ENCODE results near the gene IZUMO1.
"Not testable (repeated sequence)": the region's sequence is repeated elsewhere in the genome, so short reads cannot be mapped to it uniquely, and the experiment has no call there.

Gene IZUMO1

GRCh38 chr19:48735031-48735615 is 11.6 kb downstream of the IZUMO1 start:
- no peak for DNase-seq

- DNase-seq: no peak
Observed at GRCh38 chr19:48734625-48735024, 12.1 kb downstream of the IZUMO1 start.

- DNase-seq: no peak
Observed at GRCh38 chr19:48731452-48731851, 15.3 kb downstream of the IZUMO1 start.

GRCh38 chr19:48728911-48729664 is 17.6 kb downstream of the IZUMO1 start:
- no peak for DNase-seq

GRCh38 chr19:48726556-48726955 is 20.2 kb downstream of the IZUMO1 start:
- no peak for DNase-seq

- DNase-seq: peak; percentile 21
Observed at GRCh38 chr19:48724796-48725753, 21.6 kb downstream of the IZUMO1 start.

- DNase-seq: no peak
Observed at GRCh38 chr19:48722196-48722708, 24.5 kb downstream of the IZUMO1 start.

DNA sequence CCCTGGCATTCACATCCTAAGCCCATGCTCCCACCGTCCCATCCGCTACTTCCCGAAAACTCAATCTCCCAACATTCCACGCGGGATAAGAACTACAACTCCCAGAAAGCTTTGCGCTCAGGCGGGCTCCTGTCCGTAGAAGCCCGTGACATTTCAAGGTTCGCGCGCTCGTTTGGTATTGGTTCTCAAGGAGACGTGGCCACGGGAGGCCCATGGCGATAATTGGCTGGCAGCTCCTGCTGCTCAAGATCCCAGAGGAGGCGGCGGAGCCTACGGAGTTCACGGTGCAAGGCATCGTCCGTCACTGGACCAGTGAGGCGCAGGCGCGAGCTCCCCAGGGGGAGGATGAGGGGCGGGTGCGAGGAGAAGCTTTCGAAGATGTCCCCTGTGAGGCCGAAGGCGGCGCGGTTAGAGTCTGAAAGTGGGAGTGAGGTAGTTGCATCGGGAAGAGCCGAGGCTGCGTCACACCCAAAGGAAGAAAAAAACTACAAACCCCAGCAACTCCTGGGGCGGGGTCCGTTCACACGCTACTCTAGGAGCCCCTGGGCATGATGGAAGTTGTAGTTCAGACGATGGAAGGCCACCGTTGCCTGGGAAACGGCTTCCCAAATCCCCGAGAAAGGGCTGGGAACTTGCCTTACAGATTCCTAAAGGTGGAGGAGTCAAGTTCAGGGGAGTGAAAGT is 26.0 kb downstream of the IZUMO1 start:
- peak; percentile 99 for DNase-seq

DNA sequence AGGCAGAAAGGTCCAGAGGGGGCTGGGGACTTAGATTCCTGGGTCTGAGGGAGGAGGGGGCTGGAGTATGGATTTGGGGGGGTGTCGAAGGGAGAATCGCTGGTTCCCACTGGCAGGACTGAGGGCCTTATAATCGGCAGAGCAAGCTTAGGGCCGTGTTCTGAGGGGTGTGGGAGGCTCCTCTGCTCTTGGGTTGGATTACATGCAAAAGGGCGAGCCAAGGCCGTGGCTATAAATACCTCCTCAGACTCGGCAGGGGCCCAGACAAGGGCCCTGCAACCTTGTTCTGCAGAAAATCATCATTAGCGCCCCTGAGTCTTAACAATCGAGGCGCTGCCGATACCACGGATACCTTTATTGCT is 26.5 kb downstream of the IZUMO1 start:
- no peak for DNase-seq

GRCh38 chr19:48719263-48720171 is 27.2 kb downstream of the IZUMO1 start, which contains the start of gene MAMSTR:
TSS of gene MAMSTR (minus strand) at chr19:48719725. CDS start at chr19:48719031, 694 bp downstream.
- no peak for DNase-seq

DNA sequence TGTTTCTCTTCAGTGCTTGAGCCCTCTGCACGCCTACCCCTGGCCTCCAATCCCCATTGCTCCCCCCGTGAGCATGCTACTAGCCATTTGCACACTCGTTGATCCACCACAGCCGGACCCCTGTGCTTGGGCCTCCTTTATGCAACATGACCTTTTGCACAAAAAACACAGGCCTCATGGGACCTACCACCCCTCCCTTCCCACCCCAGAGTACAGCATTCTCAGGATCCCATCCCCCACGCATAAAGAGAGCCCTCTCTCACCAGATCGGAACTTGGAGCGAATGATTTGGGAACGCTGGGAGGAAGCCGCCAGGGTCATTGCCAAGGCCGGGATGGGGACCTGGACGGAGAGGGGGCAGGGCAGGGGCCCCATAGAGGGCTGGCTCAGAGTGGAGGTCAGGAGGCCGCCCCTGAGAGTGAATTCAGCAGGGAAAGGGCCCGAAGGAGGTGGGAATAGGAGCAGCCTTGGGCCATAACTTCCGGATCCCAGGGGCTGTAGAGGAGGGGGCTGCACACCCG is 27.9 kb downstream of the IZUMO1 start:
- no peak for DNase-seq

GRCh38 chr19:48718106-48718505 is 28.6 kb downstream of the IZUMO1 start:
- not testable (repeated sequence) for DNase-seq

DNA sequence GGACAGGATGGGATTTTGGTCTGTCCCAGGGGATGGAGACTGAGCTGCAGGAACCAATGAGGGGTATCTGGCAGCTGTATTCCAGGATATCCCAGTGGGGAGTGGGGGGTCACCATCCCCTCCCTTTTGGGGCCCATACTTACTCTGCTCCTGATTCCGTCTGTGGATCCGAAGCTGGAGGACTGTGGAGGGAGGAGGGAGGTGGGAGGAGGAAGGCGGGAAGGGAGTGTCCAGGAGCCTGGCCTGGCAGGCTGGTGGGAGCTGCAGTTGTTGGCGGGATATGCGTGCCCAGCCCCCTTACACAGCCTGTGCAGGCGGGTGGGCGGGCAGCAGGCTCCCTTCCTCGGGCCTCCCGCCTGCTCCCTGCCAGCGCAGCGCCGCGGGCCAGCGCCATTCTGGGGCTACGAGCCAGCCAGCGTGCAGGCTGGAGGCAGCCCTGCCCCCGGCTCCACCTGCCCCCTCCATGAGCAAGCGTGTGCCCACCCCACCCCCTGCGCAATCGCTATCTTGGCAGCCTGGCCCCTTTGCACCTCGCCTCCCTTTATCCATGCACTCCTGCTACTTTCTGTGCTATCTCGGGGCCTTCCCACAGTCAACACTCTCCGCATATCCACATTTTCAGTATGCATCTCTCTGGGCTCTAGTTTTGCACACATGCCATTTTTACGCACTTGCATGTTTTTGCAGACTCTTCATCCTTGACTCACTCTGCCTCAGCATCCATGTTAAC is 30.0 kb downstream of the IZUMO1 start:
- peak; percentile 96 for DNase-seq

DNA sequence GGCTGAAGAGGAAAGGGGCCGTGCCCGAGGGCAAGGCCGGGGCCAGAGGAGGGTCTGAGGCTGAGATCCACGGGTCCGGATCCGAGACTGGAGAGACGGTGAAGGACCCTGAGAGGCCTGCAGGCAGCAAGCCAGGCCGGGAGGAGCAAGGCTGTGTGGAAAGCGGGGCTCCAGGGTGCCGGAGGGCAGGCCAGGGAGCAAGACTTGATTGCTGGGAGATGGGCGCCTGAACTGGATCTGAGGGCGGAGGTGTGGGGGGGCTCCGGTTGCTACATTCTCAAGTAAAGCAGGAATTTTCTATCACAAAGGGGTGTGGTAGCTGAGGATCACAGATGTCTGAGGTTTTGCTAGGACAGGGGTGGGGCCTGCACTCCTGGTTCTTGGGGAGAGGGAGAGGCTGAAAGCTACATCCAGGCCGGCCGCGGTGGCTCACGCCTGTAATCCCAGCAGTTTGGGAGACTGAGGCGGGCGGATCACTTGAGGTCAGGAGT is 31.0 kb downstream of the IZUMO1 start:
- no peak for DNase-seq

DNA sequence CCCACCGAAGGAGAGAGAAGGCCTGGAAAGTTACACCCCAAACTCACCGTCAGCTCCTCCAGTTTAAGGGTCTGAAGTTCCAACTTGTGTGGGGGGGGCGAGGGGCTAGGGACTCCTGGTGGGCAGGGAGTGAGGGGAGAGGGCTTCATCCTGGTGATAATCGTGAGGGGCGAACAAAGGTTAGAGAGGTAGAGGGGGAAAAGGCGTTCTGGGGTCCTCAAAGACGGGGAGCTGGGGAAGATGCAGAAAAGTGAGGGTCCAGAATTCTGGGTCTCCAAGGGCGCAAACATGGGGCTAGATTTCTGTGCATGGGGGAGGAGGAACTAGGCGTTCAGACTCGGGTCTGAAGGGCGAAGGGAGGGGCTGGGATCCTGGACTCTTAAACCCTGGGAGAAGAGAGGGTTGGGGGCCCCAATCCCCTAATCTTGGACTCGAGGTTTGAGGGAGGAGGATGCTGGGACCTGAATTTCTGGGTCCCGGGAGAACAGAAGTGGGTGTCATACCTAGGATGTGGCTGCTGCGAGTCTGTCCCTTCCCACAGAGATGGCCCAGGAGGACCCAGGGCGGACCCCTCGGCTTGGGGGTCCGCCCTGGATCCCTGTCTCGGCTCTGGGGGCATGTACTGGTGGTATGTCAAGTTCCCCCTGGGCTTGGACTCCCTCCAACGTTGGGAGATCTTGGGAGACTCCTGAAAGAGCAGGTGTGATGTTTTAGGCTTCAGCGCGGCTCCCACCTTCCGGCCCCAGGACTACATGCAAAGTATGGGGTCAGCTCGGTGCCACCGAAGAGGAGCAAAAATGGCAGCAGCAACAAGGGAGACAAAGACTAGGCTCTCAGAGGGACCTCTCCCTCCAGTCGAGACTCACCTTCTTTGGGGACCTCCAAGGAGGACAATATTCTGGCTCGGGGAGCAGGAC is 31.7 kb downstream of the IZUMO1 start:
- DNase-seq: no peak

DNA sequence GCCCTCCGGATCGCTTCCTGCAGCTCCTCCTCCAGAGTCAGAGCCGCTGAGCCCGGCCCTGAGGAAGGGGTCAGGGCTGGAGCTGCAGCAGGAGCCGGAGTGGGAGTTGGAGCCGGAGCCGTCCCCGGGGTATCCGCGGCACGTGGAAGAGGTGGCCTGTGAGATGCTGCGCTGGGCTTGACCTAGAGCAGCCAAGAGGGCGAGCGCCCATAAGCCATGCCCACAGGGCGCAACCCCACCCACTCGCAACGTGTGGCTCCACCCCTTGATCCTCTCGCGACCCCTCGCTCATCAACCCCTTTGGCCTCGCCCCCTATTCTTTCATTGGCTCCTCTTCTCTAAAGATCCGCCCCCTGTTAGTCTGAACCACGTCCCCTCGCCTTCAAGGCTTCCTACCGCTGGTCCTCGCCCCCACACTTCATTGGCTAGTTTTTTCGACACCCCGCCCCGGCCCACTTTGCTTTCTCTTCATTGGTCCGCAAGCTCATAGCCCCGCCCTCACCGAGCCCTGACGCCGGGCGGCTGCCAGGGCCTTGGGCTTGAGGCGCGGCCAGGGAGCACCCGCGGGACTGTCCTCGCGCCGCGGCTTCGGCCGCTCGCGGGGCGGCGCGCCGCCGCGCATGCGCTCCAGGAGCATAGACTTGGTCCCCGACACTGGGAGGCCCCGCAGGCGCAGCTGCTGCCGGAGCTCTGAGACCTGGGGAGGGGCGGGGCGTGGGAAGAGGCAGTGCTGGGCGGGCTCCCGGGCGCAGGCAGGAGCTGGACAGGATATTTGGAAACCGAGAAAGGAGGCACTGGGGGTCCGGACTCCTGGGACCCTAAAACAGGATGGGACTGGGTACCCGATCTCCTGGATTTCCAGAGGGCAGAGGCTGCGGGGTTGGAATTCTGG is 32.6 kb downstream of the IZUMO1 start:
- no peak for DNase-seq

DNA sequence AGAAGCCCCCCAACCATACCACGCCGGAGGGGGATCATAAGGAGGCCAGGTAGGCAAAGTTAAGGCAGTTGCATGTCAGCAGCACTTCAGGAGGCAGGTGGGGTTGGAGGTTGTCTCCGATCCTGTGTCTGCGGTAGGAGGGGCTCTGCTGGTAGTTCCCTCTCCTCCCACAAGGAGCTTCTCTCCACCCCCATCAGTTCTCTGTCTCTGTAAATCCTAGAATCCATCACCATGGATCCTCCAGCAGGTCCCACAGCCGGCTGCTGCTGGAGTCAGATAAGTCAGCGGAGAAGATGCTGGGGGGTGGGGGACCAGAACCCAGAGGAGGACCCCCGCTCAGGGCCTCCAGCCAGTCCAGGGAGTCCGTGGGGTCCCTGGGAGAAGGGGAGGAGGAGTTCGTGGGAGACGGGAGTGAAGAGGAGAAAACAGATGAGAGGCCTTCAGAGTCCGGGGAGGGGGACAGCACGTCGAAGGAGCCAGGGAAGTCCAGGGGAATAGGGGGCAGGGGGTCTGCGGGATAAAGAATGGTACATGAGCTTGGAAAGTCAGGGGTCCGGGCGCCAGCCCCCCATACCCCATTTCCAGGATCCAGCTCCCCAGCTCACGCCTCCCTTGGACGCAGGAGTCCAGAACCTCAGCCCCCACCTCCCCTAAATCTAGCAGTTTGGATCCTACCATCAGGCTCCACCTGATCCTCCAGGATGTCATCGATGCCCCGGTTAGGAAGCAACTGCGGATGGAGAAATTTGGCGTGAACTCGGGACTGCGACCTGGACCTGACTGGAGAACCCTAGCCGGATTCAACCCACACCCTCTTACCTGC is 33.5 kb downstream of the IZUMO1 start:
- DNase-seq: no peak

All from NCI-H1694 (cell line).